NOMO-1 treated with dmso at 0.1 percent for 144 hours (cell line): Measurements from ENCODE around the gene NEU4.
"Not testable (repeated sequence)": the region's sequence is repeated elsewhere in the genome, so short reads cannot be mapped to it uniquely, and the experiment has no call there.

ENCODE experiments used
- DNase-seq: peaks from one replicate; lab custom pipeline; 2025; ENCODE audit not compliant: unreplicated experiment; lab: John Stamatoyannopoulos, UW

The NEU4 gene

GRCh38 chr2:241812730-241813643, 4.0 kb downstream of the NEU4 start:
- no peak for DNase-seq

- DNase-seq = no peak
Observed at GRCh38 chr2:241813644-241814392, 4.8 kb downstream of the NEU4 start.

GRCh38 chr2:241814393-241814642, 5.3 kb downstream of the NEU4 start:
- DNase-seq = no peak

GRCh38 chr2:241814643-241815476, 5.9 kb downstream of the NEU4 start:
- DNase-seq = no peak

- DNase-seq = no peak
Observed at GRCh38 chr2:241815477-241816430, 6.8 kb downstream of the NEU4 start.

GRCh38 chr2:241816431-241817121, 7.6 kb downstream of the NEU4 start:
- DNase-seq = no peak

- no peak for DNase-seq
Observed at GRCh38 chr2:241817126-241817820, 8.3 kb downstream of the NEU4 start.

GRCh38 chr2:241817821-241818215, 8.8 kb downstream of the NEU4 start:
- not testable (repeated sequence) for DNase-seq

- no peak for DNase-seq
Observed at GRCh38 chr2:241818229-241818942, 9.4 kb downstream of the NEU4 start.

GRCh38 chr2:241818943-241819270, 9.9 kb downstream of the NEU4 start:
- no peak for DNase-seq

- not testable (repeated sequence) for DNase-seq
Observed at GRCh38 chr2:241819947-241820624, 11.1 kb downstream of the NEU4 start.

- no peak for DNase-seq
Observed at GRCh38 chr2:241820625-241821384, 11.8 kb downstream of the NEU4 start.

GRCh38 chr2:241821460-241822263, 12.7 kb downstream of the NEU4 start:
- no peak for DNase-seq

- no peak for DNase-seq
Observed at GRCh38 chr2:241822264-241822623, 13.3 kb downstream of the NEU4 start.

- DNase-seq = not testable (repeated sequence)
Observed at GRCh38 chr2:241823531-241824437, 14.8 kb downstream of the NEU4 start.

- no peak for DNase-seq
Observed at GRCh38 chr2:241827394-241827793, 18.4 kb downstream of the NEU4 start.
